ENCODE results near the gene CD58.
"Not testable (repeated sequence)": the region's sequence is repeated elsewhere in the genome, so short reads cannot be mapped to it uniquely, and the experiment has no call there.

- TF ChIP-seq, protein P1, sequence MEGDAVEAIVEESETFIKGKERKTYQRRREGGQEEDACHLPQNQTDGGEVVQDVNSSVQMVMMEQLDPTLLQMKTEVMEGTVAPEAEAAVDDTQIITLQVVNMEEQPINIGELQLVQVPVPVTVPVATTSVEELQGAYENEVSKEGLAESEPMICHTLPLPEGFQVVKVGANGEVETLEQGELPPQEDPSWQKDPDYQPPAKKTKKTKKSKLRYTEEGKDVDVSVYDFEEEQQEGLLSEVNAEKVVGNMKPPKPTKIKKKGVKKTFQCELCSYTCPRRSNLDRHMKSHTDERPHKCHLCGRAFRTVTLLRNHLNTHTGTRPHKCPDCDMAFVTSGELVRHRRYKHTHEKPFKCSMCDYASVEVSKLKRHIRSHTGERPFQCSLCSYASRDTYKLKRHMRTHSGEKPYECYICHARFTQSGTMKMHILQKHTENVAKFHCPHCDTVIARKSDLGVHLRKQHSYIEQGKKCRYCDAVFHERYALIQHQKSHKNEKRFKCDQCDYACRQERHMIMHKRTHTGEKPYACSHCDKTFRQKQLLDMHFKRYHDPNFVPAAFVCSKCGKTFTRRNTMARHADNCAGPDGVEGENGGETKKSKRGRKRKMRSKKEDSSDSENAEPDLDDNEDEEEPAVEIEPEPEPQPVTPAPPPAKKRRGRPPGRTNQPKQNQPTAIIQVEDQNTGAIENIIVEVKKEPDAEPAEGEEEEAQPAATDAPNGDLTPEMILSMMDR (IDR thresholded peaks at IDR 0.05) = not testable (repeated sequence)
- TF ChIP-seq POLR2A (IDR thresholded peaks at IDR 0.05) = not testable (repeated sequence)
Observed at GRCh38 chr1:116608841-116609240, 38.0 kb upstream of the CD58 start.

All from adrenal gland (tissue), 5 donors.